ENCODE results near the gene DNM3.
"Not testable (repeated sequence)": the region's sequence is repeated elsewhere in the genome, so short reads cannot be mapped to it uniquely, and the experiment has no call there.

DNM3 gene

GRCh38 chr1:172344444-172344843 is 503.1 kb downstream of the DNM3 start:
- DNase-seq, result no peak

DNA sequence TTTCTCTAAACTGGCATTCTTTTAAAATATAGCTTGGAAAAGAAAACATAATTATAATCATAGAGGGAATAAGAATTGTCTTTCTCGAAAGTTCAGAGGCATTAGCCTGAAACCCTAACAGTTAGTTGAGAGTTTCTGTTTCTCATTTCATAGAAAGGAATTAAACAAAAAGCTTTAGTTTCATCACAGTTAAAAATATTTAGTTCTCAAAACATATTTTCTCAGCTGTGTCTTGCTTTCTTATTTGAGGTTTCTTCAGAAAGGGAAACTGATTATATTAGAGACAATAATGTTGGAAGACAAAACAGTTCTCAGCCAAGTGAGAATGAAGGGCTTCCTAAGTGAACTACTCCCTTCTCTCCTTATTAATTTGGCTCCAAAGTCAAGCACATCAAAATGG is 503.8 kb downstream of the DNM3 start:
- DNase-seq, result no peak

DNA sequence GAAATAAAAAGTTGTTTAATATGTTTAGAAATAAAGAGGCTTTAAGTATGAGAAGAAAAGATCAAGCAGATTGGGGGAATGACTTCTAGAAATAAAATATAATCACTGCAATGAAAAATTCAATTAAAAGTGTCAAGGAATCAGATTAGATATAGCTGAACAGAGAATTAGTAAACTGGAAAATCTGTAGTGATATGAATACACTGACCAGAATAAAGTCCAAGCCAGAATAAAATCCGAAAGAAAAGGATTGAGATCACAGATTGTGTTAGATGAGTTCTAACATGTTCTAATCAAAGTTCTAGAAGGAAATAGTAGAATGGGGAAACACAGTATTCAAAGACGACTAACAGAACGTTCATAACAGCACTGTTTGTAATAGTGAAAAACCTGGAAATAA is 506.1 kb downstream of the DNM3 start:
- DNase-seq, result no peak

- DNase-seq, result no peak
Observed at GRCh38 chr1:172350856-172351255, 509.6 kb downstream of the DNM3 start.

DNA sequence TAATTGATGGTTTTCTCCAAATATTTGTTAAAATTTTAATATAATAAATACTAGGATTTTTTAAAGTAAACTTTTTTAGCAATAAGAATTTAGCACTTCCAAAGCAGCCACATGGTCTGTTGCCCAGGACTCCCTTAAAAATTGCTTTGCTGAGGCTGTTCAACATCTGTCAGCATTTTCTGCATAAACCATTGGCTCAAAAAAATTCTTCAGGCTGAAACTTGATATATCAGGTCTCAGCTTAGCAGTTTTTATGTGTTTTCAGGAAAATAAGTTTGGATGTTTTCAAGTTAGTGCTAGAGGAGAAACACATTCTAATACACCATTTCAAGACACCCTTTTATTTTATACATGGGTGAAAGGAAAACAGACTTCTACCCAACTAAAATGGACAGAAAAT is 510.0 kb downstream of the DNM3 start:
- no peak for DNase-seq

- no peak for DNase-seq
Observed at GRCh38 chr1:172351754-172352161, 510.5 kb downstream of the DNM3 start.

GRCh38 chr1:172352435-172352834 is 511.1 kb downstream of the DNM3 start:
- no peak for DNase-seq

DNA sequence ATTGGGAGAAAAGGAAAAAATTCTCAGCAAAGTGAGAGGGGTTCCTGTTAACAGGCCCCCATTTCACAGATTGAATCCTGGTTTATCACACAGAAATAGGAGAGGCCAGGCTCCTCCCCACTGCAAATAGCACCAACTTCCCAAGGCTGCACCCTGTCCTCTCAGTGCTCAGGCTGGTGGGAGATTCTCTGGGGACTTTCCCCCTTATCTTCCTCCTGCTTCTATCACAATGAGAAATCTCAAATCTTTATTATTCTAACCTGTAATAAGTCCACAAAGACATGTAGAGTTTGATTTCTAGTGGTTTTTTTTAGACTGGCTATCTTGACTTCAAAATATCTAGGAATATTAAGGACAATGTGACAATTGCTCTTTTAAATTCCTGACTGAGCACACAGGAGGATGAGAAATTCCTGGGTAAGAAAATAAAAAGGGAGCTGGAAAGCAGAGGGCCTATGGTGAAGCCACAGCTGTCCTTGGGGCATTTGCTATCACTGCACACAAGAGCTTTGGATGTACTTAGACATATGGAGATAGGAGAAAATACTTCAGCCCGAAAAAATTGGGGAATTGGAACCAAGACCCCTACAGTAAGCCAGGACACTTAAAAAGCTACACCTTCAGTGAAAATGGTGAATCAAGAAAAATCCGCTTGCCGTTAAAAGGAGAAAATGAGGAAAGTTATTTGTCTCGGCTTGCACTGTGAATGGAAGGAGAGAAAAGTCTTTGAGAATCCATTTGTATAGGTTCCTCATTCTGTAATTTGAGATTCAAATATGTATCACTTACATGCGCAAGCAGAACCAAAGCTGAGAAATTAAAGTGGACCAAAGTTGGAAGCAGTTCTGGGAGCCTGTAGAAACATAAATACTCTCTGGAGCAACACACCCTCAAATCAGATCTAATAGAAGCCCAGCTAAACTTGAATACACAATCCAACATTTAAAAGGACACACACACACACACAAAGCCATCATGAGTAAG is 513.3 kb downstream of the DNM3 start:
- DNase-seq, result no peak

GRCh38 chr1:172356620-172357019 is 515.3 kb downstream of the DNM3 start:
- DNase-seq, result no peak

GRCh38 chr1:172357753-172358385 is 516.6 kb downstream of the DNM3 start:
- no peak for DNase-seq

- DNase-seq, result no peak
Observed at GRCh38 chr1:172359491-172359999, 518.2 kb downstream of the DNM3 start.

- DNase-seq, result no peak
Observed at GRCh38 chr1:172360511-172360910, 519.2 kb downstream of the DNM3 start.

- no peak for DNase-seq
Observed at GRCh38 chr1:172360985-172361384, 519.7 kb downstream of the DNM3 start.

- DNase-seq, result no peak
Observed at GRCh38 chr1:172363852-172364251, 522.6 kb downstream of the DNM3 start.

DNA sequence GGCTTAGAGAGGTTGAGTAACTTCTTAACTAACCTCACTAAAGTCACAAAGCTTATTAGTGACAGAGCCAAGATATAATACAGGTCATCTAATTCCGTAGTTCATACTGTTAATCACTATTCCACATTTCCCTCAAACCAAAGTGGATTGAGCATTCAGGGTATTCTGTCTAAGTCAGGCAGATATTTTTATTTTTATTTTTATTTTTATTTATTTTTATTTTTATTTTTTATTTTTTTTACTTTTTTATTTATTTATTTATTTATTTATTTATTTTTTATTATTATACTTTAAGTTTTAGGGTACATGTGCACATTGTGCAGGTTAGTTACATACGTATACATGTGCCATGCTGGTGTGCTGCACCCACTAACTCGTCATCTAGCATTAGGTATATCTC is 530.3 kb downstream of the DNM3 start:
- not testable (repeated sequence) for DNase-seq

- DNase-seq, result no peak
Observed at GRCh38 chr1:172373864-172374263, 532.6 kb downstream of the DNM3 start.

GRCh38 chr1:172375211-172375631 is 533.9 kb downstream of the DNM3 start:
- DNase-seq, result no peak

- no peak for DNase-seq
Observed at GRCh38 chr1:172376431-172376830, 535.1 kb downstream of the DNM3 start.

DNA sequence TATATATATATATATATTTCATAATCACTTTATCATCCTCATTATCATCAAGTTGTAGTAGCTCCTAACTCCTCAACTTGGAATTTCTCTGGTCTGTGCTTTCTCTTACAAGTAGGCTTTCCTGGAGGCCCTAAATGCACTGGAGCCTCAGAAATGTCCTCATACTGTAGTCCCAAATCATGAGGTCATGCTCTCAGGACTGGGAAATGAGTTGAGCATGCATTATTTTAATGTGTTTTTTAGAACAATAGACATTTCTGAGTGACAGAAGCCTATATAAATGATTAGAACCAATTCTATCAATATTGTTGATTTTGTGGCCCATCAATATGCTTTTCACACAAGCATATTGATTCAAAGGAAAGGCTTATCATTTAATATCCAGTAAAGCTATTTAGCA is 536.3 kb downstream of the DNM3 start:
- DNase-seq, result no peak

DNA sequence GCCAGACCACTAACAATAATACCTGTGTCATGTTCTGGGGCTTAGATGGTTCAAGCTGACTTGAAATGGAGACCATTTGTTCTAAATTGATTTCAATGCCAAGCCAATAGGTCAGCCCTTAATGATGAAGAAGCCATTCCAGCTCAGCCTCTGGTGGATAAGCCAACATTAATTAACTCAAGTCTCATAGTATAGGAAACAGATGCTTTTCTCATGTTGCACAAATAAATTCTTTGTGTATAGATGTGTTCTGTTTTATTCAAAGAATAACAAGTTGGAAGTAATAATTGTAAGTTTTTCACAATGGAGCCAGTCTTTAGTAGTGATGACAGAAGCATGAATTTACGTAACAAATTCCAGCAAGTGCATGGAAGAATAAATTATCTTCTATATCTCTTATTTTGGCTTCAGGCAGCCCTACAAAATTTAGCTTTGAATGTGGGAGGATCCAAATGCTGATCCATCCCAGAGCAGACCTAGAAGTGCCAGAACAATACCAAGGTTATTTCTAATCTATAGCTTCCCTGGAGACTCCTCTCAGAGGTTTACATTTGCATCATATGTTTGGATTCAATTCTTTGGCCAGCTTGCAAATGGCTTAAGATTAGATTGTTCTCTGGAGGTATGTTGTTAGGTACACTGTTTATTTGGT is 536.9 kb downstream of the DNM3 start:
- DNase-seq, result no peak

GRCh38 chr1:172380441-172381244 is 539.3 kb downstream of the DNM3 start:
- DNase-seq, result no peak

DNA sequence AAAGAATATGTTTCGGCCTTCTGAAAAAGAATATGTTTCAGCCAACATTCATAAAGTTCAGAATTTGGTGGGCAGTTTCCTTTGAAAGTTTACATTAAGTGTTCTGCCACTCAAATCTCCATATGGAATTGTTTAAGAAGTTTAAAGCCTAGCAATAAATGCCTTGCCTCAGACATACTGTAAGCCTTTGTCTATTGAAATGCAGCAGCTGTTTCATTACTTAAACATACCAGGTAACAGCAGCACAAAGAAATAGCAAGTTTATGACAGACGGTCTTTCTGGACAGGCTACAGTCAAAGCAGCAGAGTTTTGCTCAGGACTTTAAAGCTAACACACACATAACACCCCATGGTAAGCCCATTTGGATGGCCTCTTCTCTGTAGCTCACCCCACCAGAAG is 540.6 kb downstream of the DNM3 start:
- no peak for DNase-seq

GRCh38 chr1:172382406-172382805 is 541.1 kb downstream of the DNM3 start:
- DNase-seq, result no peak
